GM20000 (cell line): Measurements from ENCODE around the gene NAV2.

Experiments used
- DNase-seq: peaks from one replicate; pipeline ENCODE4 v3.0.0; 2012; ENCODE audit warnings: low spot score
- CTCF ChIP-seq: IDR thresholded peaks from 2 replicates; pipeline ENCODE4 v1.5.1; 2012; ENCODE audit warnings: mild to moderate bottlenecking, control low read depth; ENCODE audit errors: extremely low read depth, missing control alignments

The NAV2 gene

GRCh38 chr11:19834771-19835170, 122.1 kb downstream of the NAV2 start:
- DNase-seq: no peak
- no peak for TF ChIP-seq CTCF

GRCh38 chr11:19836666-19837065, 124.0 kb downstream of the NAV2 start:
- DNase-seq: no peak
- no peak for TF ChIP-seq CTCF

GRCh38 chr11:19838994-19839768, 126.5 kb downstream of the NAV2 start:
- no peak for DNase-seq
- TF ChIP-seq CTCF: no peak

GRCh38 chr11:19840961-19841360, 128.3 kb downstream of the NAV2 start:
- DNase-seq: no peak
- no peak for TF ChIP-seq CTCF

- TF ChIP-seq CTCF: no peak
- DNase-seq: no peak
Measured at GRCh38 chr11:19842505-19842904, 129.9 kb downstream of the NAV2 start.

GRCh38 chr11:19843079-19843478, 130.4 kb downstream of the NAV2 start:
- no peak for TF ChIP-seq CTCF
- no peak for DNase-seq

GRCh38 chr11:19844012-19844411, 131.4 kb downstream of the NAV2 start:
- no peak for TF ChIP-seq CTCF
- DNase-seq: no peak
